ENCODE data around the gene FARSA.
A peak's percentile ranks its signal among the peaks of the same experiment; 100 is the strongest.
"Not testable (repeated sequence)": the region's sequence is repeated elsewhere in the genome, so short reads cannot be mapped to it uniquely, and the experiment has no call there.

Gene FARSA

DNA sequence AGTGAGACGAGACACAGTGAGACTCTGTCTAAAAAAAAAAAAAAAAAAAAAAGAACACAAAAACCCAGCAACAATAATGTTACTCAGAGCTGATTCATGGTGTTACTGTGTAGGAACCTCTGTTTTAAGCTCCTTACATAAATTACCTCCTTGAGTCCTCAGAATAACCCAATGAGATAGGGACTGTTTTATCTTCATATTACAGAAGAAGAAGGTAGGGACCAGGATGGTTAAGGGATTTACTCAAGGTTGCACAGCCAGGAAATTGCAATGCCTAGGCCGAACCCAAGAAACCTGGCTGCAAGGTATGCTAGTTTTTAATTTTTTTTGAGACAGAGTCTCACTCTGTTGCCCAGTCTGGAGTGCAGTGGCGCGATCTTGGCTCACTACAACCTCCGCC, 34.4 kb upstream of the FARSA start:
- no peaks in the 10 kb centered on the region for H3K36me3 ChIP-seq (ENCODE audit: control insufficient read depth in 1 of 2, insufficient read depth in 2 of 2, low read length in 2 of 2)
- no peak overlapping the region for H3K4me3 ChIP-seq (ENCODE audit: low read depth in 1 of 2, low read length in 2 of 2)
- no peak overlapping the region for H3K27ac ChIP-seq (ENCODE audit: low read length)
- H3K9me3 ChIP-seq (ENCODE audit: control insufficient read depth in 1 of 2, low read length in 2 of 2): no peaks in the 10 kb centered on the region
- peaks cover 0 to 4% of the 10 kb centered on the region in 2 donors for H3K4me1 ChIP-seq (ENCODE audit: control insufficient read depth in 1 of 2, insufficient read depth in 2 of 2, low read length in 2 of 2)
- no peaks in the 10 kb centered on the region for H3K27me3 ChIP-seq (ENCODE audit: low read depth, low read length)

DNA sequence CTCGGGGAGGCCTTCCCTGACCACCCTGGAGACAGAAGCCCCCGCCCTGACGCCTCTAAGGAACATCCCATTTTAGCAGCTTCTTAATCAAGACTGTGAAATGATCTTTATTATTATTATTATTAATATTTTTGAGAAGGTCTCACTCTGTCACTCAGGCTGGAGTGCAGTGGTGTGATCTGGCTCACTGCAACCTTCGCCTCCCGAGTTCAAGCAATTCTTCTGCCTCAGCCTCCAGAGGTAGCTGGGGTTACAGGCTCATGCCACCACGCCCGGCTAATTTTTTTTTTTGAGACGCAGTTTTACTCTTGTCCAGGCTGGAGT, 32.3 kb upstream of the FARSA start:
- Histone ChIP-seq H3K4me3 (ENCODE audit: low read depth in 1 of 2, low read length in 2 of 2) (no peak overlapping the region), H3K4me1 (ENCODE audit: control insufficient read depth in 1 of 2, insufficient read depth in 2 of 2, low read length in 2 of 2) (peaks cover 0 to 4% of the 10 kb centered on the region in 2 donors), H3K27ac (ENCODE audit: low read length) (no peak overlapping the region), H3K9me3 (ENCODE audit: control insufficient read depth in 1 of 2, low read length in 2 of 2) (no peaks in the 10 kb centered on the region), H3K27me3 (ENCODE audit: low read depth, low read length) (no peaks in the 10 kb centered on the region), H3K36me3 (ENCODE audit: control insufficient read depth in 1 of 2, insufficient read depth in 2 of 2, low read length in 2 of 2) (no peaks in the 10 kb centered on the region)

- H3K27ac ChIP-seq (ENCODE audit: low read length): no peak overlapping the region
- H3K4me1 ChIP-seq (ENCODE audit: control insufficient read depth in 1 of 2, insufficient read depth in 2 of 2, low read length in 2 of 2): peaks cover 0 to 4% of the 10 kb centered on the region in 2 donors
- no peaks in the 10 kb centered on the region for H3K36me3 ChIP-seq (ENCODE audit: control insufficient read depth in 1 of 2, insufficient read depth in 2 of 2, low read length in 2 of 2)
These were observed 31.7 kb upstream of the FARSA start for GRCh38 chr19:12965017-12965811.

DNA sequence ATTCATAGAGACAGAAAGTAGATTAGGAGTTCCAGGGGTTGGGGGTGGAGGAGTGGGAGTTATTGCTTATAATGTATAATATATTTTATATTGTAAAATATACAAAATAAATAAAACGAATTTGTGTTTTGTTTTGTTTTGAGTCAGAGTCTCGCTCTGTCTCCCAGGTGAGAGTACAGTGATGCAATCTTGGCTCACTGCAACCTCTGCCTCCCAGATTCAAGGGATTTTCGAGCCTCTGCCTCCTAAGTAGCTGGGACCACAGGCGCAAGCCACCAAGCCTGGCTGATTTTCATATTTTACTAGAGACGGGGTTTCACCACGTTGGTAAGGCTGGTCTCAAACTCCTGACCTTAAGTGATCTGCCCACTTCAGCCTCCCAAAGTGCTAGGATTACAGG, 26.0 kb upstream of the FARSA start:
- H3K4me3 ChIP-seq (ENCODE audit: low read depth in 1 of 2, low read length in 2 of 2): no peak overlapping the region
- H3K36me3 ChIP-seq (ENCODE audit: control insufficient read depth in 1 of 2, insufficient read depth in 2 of 2, low read length in 2 of 2): peaks cover 3% of the 10 kb centered on the region in 2 donors
- peaks cover 0 to 13% of the 10 kb centered on the region in 2 donors for H3K4me1 ChIP-seq (ENCODE audit: control insufficient read depth in 1 of 2, insufficient read depth in 2 of 2, low read length in 2 of 2)
- H3K9me3 ChIP-seq (ENCODE audit: control insufficient read depth in 1 of 2, low read length in 2 of 2): no peaks in the 10 kb centered on the region
- no peak overlapping the region for H3K27ac ChIP-seq (ENCODE audit: low read length)
- H3K27me3 ChIP-seq (ENCODE audit: low read depth, low read length): no peaks in the 10 kb centered on the region

More at GRCh38 chr19:12965017-12965811, 31.7 kb upstream of the FARSA start:
- Histone ChIP-seq H3K27me3 (ENCODE audit: low read depth, low read length) (no peaks in the 10 kb centered on the region), H3K9me3 (ENCODE audit: control insufficient read depth in 1 of 2, low read length in 2 of 2) (no peaks in the 10 kb centered on the region), H3K4me3 (ENCODE audit: low read depth in 1 of 2, low read length in 2 of 2) (peak overlapping the region; percentile 72 to 73)

GRCh38 chr19:12957389-12957952, 24.0 kb upstream of the FARSA start:
- peaks cover 9 to 18% of the 10 kb centered on the region in 2 donors for H3K36me3 ChIP-seq (ENCODE audit: control insufficient read depth in 1 of 2, insufficient read depth in 2 of 2, low read length in 2 of 2)

GRCh38 chr19:12956446-12957388, 23.2 kb upstream of the FARSA start, which contains the start of gene GADD45GIP1:
Gene GADD45GIP1 (minus strand): TSS chr19:12957223. CDS start chr19:12957212, 11 bp downstream.
- Histone ChIP-seq H3K36me3 (ENCODE audit: control insufficient read depth in 1 of 2, insufficient read depth in 2 of 2, low read length in 2 of 2) (peaks cover 9 to 24% of the 10 kb centered on the region in 2 donors), H3K9me3 (ENCODE audit: control insufficient read depth in 1 of 2, low read length in 2 of 2) (no peaks in the 10 kb centered on the region), H3K4me1 (ENCODE audit: control insufficient read depth in 1 of 2, insufficient read depth in 2 of 2, low read length in 2 of 2) (peaks cover 0 to 30% of the 10 kb centered on the region in 2 donors), H3K27ac (ENCODE audit: low read length) (peak within 1 kb of the TSS; percentile 51), H3K27me3 (ENCODE audit: low read depth, low read length) (no peaks in the 10 kb centered on the region), H3K4me3 (ENCODE audit: low read depth in 1 of 2, low read length in 2 of 2) (peak within 1 kb of the TSS; percentile 74 to 94)

More at GRCh38 chr19:12957389-12957952, 24.0 kb upstream of the FARSA start:
- H3K4me1 ChIP-seq (ENCODE audit: control insufficient read depth in 1 of 2, insufficient read depth in 2 of 2, low read length in 2 of 2): peaks cover 0 to 28% of the 10 kb centered on the region in 2 donors
- H3K27ac ChIP-seq (ENCODE audit: low read length): peak overlapping the region; percentile 51
- H3K4me3 ChIP-seq (ENCODE audit: low read depth in 1 of 2, low read length in 2 of 2): peak overlapping the region; percentile 74 to 94
- not testable (repeated sequence) for H3K9me3 ChIP-seq (ENCODE audit: control insufficient read depth in 1 of 2, low read length in 2 of 2); H3K27me3 ChIP-seq (ENCODE audit: low read depth, low read length)

DNA sequence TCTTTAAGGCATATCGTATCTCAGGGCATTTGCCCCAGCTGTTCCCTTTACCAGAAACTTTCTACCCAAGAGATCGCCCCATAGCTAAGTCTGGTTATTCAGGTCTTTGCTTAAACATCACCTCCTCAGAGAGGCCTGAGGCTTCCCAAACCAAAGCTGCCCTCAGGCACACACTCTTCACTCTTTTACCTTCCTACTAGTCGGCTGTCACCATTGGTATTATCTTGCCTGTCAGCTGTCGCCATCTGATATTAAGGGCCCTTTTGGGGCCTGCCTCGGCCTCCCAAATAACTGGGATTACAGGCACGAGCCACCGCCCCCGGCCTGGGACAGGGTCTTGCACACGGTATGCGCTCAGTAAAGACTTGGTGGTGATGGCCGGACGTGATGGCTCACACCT, 22.5 kb upstream of the FARSA start:
- peaks cover 0 to 30% of the 10 kb centered on the region in 2 donors for H3K4me1 ChIP-seq (ENCODE audit: control insufficient read depth in 1 of 2, insufficient read depth in 2 of 2, low read length in 2 of 2)
- H3K36me3 ChIP-seq (ENCODE audit: control insufficient read depth in 1 of 2, insufficient read depth in 2 of 2, low read length in 2 of 2): peaks cover 9 to 31% of the 10 kb centered on the region in 2 donors
- no peaks in the 10 kb centered on the region for H3K27me3 ChIP-seq (ENCODE audit: low read depth, low read length)
- peak overlapping the region; percentile 74 to 94 for H3K4me3 ChIP-seq (ENCODE audit: low read depth in 1 of 2, low read length in 2 of 2)
- no peaks in the 10 kb centered on the region for H3K9me3 ChIP-seq (ENCODE audit: control insufficient read depth in 1 of 2, low read length in 2 of 2)
- H3K27ac ChIP-seq (ENCODE audit: low read length): no peak overlapping the region

DNA sequence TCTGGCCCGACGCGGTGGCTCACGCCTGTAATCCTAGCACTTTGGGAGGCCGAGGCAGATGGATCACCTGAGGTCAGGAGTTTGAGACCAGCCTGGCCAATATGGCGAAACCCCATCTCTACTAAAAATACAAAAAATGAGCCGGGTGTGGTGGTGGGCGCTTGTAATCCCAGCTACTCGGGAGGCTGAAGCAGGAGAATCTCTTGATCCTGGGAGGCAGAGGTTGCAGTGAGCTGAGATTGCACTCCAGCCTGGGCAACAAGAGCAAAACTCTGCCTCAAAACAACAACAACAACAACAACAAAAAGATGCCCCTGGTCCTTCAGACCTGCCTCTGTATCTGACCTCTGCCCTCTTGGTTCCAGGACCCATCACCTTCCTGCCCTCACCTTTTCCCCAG, 22.1 kb upstream of the FARSA start:
- H3K9me3 ChIP-seq (ENCODE audit: control insufficient read depth in 1 of 2, low read length in 2 of 2); H3K27me3 ChIP-seq (ENCODE audit: low read depth, low read length); H3K27ac ChIP-seq (ENCODE audit: low read length): not testable (repeated sequence)
- Histone ChIP-seq H3K4me3 (ENCODE audit: low read depth in 1 of 2, low read length in 2 of 2) (peak overlapping the region in 1 of 2 donors; percentile 74), H3K36me3 (ENCODE audit: control insufficient read depth in 1 of 2, insufficient read depth in 2 of 2, low read length in 2 of 2) (peaks cover 9 to 36% of the 10 kb centered on the region in 2 donors), H3K4me1 (ENCODE audit: control insufficient read depth in 1 of 2, insufficient read depth in 2 of 2, low read length in 2 of 2) (peaks cover 0 to 30% of the 10 kb centered on the region in 2 donors)

DNA sequence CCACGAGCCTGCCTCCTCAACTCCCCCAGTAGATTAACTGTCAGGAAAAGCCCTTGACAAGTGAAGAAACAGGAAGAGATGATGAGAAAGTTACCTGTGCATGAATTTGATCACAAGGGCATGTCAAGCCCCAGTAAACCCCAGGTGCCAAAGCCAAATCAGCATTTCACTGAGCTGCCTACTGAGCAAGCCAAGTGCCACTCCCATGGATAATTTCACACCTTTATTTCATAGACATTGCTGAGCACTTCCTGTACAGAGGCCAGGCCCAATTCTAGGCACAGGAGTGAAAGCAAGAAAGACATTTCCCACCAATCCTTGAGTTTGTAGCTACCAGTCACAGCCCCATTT, 21.1 kb upstream of the FARSA start:
- no peak overlapping the region for H3K4me3 ChIP-seq (ENCODE audit: low read depth in 1 of 2, low read length in 2 of 2)
- no peaks in the 10 kb centered on the region for H3K27me3 ChIP-seq (ENCODE audit: low read depth, low read length)
- no peaks in the 10 kb centered on the region for H3K9me3 ChIP-seq (ENCODE audit: control insufficient read depth in 1 of 2, low read length in 2 of 2)
- no peak overlapping the region for H3K27ac ChIP-seq (ENCODE audit: low read length)
- peaks cover 15 to 44% of the 10 kb centered on the region in 2 donors for H3K36me3 ChIP-seq (ENCODE audit: control insufficient read depth in 1 of 2, insufficient read depth in 2 of 2, low read length in 2 of 2)
- peaks cover 0 to 30% of the 10 kb centered on the region in 2 donors for H3K4me1 ChIP-seq (ENCODE audit: control insufficient read depth in 1 of 2, insufficient read depth in 2 of 2, low read length in 2 of 2)

GRCh38 chr19:12953799-12954611, 20.5 kb upstream of the FARSA start:
- no peaks in the 10 kb centered on the region for H3K27me3 ChIP-seq (ENCODE audit: low read depth, low read length)
- H3K36me3 ChIP-seq (ENCODE audit: control insufficient read depth in 1 of 2, insufficient read depth in 2 of 2, low read length in 2 of 2): peaks cover 20 to 50% of the 10 kb centered on the region in 2 donors
- peak overlapping the region; percentile 60 for H3K27ac ChIP-seq (ENCODE audit: low read length)
- H3K9me3 ChIP-seq (ENCODE audit: control insufficient read depth in 1 of 2, low read length in 2 of 2): no peaks in the 10 kb centered on the region
- no peak overlapping the region for H3K4me3 ChIP-seq (ENCODE audit: low read depth in 1 of 2, low read length in 2 of 2)
- peaks cover 0 to 30% of the 10 kb centered on the region in 2 donors for H3K4me1 ChIP-seq (ENCODE audit: control insufficient read depth in 1 of 2, insufficient read depth in 2 of 2, low read length in 2 of 2)

All from muscle layer of duodenum (tissue), 2 donors.